ENCODE measurements around the gene IKBKG.
"Not testable (repeated sequence)": the region's sequence is repeated elsewhere in the genome, so short reads cannot be mapped to it uniquely, and the experiment has no call there.

IKBKG gene, protein sequence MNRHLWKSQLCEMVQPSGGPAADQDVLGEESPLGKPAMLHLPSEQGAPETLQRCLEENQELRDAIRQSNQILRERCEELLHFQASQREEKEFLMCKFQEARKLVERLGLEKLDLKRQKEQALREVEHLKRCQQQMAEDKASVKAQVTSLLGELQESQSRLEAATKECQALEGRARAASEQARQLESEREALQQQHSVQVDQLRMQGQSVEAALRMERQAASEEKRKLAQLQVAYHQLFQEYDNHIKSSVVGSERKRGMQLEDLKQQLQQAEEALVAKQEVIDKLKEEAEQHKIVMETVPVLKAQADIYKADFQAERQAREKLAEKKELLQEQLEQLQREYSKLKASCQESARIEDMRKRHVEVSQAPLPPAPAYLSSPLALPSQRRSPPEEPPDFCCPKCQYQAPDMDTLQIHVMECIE

DNA sequence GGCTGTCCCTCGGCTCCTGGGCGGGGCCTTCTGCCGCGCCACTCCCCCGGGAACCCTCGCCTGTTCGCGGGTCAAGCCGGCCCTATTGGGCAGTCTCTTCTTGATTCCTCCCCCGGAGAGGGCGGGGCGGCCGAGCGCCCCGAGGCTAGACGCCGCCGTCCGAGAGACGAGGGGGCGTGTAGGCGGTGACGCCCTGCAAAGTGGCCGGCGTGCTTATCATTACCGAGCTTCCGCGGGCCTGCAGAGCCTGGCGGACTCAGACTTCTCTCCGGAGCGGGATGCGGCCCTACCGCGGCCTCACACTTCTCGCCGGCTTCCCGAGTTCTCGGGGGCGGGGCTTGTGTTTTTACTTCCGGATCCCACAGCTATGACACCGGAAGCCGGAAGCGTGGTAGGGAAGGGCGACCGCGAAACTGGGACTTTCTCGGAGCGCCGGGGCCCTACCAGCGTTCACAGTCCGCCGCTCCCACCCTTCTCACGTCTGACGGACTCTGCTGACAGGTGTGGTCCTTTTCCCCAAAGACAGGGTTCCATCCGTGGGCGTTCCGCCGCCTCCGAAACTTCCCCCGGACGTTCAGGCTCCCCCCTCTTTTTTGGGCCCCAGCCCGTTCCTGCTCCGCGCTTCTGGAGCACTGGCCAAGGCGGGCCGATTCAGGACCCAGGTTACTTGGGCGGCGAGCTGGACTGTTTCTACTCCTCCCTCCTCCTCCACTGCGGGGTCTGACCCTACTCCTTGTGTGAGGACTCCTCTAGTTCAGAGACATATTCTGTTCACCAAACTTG, at the start of gene IKBKG:
TSS of gene IKBKG (plus strand) at position 376 of the 783 bp plus-strand sequence. CDS start 4,383 bp downstream, outside the sequence.
- peak; percentile 77 to 86 for DNase-seq (ENCODE audit: low read depth in 2 of 2)

DNA sequence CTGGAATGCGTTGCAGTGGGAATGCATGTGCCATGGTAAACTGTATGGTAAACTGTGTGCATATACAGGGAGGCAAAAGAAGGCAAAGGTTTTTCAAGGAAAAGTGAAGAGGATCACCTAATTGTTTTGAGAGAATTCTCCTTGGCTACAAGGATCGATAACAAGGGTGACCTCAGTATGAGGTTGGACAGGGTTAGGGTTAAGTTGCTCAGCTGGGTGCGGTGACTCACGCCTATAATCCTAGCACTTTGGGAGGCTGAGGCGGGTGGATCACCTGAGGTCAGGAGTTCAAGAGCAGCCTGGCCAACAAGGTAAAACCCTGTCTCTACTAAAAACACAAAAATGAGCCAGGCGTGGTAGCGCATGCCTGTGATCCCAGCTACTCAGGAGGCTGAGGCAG, 46.0 kb upstream of the IKBKG start:
- DNase-seq (ENCODE audit: low read depth in 2 of 2), result not testable (repeated sequence)

DNA sequence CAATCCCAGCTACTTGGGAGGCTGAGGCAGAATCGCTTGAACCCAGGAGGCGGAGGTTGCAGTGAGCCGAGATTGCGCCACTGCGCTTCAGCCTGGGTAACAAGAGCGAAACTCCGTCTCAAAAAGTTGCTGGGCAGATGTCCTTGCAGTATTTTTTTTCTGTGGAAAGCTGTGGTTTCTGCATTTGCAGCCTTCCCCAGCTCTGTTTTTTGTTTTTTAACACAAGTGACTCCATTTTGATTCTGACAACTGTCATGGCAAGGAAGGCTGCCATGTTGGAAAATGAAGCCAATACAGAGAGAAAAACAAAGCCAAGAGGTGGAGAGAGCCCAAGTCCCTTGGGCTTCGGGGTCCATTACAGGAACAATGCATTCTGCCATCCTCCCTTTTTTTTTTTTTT, 45.3 kb upstream of the IKBKG start:
- no peak for DNase-seq (ENCODE audit: low read depth in 2 of 2)

DNA sequence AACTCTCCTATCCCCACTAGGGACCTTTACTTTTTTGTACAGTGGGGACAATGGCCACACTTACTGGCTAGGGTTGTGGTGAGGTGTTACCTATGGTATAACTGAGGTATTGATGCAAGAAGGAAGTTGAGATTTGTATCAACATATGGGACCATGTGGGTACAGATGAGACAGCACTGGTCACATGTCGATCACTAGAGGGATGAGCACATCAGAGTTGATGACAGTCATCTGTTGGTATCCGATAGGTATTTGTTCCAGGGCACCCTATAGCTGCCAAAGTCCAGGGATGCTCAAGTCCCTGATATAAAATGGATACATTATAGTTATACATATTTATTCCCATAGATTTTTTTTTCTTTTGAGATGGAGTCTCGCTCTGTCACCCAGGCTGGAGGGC, 44.4 kb upstream of the IKBKG start:
- no peak for DNase-seq (ENCODE audit: low read depth in 2 of 2)

DNA sequence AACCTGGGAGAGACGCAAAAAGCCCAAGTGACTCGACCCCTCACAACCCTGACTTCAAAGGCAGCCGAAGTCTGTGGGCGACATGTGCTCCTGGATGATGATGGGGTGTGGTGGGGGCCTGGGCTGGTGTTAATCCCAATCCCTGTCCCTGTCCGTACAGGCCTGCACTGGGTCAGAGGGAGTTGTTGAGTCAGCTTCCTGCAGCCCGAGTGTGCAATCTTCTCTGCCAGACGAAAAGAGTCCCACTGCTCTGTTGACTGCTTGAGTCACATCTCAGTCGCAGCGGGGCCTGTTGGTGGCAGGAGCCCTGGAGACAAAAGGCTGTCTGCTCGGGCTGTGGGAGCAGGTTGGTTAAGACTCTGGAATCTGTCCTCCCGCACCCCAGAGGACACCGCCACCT, 41.7 kb upstream of the IKBKG start:
- DNase-seq (ENCODE audit: low read depth in 2 of 2), result no peak

DNA sequence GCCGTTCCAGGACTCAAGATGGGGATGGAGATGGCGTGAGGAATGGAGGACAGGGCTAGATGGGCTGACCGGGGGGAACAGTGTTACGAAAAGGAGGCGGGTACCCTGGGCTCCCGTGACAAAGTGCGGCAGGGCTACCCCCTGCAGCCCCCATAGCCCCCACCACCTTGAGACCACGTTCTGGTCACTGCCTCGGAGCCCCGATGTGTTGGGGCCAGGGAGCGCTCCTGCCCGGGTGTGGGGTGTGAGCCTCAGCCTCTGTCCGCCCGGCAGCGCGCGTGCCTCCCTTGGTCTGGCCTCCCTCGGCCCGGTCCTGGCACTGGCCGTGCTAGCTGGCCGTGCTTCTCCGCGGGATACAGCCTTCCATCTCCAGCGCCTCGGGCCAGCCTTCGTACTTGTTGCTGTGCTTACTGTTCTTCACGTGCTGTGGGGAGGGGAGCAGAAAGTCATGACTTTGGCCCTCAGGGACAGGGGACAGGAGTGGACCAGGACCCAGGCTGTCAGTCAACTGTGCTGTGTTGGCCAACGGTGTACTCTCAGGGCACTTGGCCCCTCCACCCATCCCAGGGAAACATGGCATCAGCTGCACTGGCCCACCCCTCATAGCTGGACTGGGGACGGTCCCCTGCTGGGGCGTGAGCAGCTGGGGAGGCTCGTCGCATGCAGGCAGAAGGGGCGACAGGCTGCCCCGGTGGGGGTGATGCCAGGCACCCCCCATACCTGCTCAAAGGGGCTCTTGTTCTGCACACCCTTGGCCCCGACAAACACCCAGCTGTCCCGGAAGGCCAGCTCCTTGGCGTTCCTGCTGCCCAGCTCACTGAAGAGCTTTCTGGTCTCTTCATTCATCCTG, 40.7 kb upstream of the IKBKG start:
- DNase-seq (ENCODE audit: low read depth in 2 of 2), result no peak

DNA sequence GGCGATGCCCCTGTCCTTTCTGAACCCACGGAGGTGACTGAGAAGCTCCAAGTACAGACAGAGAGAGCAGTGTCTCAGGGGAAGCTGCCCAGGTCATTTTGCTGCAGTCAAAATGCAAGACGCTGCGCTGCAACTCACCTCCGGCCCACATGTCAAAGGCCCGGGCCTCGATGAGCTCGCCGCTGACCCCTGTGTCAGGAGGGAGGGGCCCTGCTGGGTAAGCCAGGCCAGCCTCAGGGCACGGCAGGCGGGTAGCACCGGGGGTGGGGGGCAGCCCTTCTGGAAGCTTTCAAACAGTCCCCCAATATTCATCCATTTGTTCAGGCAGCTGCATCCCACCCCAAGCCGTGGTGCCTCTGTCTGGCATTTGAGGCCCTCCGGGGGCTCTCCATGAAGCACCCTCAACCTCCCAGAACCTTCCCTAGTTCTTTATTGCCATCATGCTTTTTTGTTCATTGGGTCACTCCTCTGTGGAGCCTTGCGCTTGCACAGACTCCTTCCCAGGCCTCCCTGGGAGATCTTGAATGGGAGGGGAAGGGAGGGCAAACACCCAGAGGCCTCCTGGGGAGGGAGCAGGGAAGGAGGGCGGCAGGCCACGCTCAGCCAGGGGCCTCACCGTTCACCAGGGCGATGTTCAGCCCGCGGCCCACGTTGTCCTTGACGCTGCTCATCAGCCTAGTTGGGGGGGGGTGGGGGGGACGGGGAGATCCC, 39.6 kb upstream of the IKBKG start:
- DNase-seq (ENCODE audit: low read depth in 2 of 2), result no peak

DNA sequence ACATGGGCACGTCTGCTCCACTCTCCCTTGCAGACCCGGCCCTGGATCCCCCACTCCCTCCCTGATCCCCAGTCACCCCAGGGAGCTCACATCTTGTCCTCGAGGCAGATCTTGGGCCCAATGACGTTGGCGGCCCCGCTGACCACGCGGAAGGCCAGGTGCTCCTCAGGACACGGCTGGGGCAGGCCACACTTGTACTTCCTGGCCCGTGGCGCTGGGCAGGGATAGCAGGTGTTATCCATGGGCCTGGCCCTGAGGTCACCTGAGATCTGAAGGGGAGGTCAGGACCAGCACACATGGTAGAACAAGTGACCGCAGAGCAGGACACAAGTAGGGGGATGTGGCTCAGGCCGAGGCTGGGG, 39.1 kb upstream of the IKBKG start:
- no peak for DNase-seq (ENCODE audit: low read depth in 2 of 2)

DNA sequence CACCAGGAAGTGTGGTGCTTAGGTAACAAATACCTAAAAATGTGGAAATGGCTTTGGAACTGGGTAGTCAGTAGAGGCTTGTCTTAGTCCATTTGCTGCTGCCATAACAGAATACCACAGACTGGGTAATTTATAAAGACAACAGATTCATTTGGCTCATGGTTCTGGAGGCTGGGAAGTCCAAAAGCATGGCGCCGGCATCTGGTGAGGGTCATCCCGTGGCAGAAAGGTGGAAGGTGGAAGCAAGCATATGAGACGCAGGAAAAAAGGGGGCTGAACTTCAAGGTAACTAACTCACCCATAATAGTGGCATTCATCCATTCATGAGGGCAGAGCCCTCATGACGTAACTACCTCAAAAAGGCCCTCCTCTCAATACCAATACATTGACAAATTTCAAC, 38.0 kb upstream of the IKBKG start:
- no peak for DNase-seq (ENCODE audit: low read depth in 2 of 2)

DNA sequence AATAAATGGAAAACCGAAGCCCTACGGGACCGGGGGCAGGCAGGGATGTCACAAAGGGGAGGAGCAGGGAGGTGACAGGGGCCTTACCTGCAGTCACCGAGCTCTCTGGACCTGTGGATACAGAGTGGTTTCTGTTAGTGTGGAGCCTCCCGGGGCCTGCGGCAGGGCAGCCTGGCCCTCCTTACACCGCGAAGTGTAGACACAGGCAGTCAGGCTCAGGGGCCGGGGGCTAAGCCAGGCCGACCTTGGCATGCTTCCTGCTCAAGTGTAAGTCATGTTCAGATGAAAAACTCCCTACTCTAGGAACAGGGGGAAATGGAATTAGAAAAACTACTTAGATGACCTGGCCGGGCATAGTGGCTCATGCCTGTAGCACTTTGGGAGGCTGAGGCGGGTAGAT, 35.7 kb upstream of the IKBKG start:
- DNase-seq (ENCODE audit: low read depth in 2 of 2), result no peak

DNA sequence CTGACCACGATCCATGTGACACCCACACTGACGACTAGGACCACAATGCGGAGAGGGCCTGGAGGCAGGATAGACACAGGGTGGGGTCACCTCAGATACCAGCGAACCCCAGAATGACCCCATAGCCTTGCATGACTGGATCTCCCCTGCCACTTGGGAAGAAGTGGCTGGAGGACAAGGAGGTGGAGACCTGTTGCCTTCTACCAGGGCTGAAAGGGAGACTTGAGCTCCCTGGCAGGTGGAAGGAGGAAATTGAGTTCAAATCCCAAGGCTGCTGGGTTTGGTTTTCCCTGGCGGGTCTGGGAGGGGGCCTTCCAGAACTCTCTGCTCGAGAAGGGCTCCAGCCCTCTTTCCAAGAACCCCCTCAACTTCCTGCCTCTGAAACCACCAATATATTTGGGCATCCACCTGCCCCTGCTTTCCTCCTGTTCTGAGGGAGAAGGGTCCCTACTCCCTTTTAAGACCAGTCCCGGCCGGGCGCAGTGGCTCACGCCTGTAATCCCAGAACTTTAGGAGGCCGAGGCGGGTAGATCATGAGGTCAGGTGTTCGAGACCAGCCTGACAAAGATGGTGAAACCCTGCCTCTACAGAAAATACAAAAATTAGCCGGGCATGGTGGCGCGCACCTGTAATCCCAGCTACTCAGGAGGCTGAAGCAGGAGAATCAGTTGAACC, 34.4 kb upstream of the IKBKG start:
- DNase-seq (ENCODE audit: low read depth in 2 of 2), result no peak

DNA sequence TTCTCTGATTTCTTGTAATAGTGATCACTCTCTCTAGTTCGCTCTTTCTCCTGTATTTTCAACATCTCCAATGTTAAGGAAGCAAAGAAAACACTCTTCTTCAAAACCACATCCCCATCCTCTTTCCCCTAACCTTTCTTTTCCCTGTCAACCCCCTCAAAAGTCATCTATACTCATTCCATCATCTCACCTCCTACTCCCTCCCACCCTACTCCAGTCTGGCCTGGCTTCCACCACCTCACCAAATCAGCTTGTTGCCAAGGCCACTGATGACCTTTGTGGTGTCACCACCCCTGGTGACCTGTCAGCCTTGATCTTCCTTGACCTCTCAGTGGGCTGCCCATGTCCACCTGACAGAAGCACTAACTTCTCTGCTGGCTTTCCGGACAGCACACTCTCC, 33.7 kb upstream of the IKBKG start:
- no peak for DNase-seq (ENCODE audit: low read depth in 2 of 2)

DNA sequence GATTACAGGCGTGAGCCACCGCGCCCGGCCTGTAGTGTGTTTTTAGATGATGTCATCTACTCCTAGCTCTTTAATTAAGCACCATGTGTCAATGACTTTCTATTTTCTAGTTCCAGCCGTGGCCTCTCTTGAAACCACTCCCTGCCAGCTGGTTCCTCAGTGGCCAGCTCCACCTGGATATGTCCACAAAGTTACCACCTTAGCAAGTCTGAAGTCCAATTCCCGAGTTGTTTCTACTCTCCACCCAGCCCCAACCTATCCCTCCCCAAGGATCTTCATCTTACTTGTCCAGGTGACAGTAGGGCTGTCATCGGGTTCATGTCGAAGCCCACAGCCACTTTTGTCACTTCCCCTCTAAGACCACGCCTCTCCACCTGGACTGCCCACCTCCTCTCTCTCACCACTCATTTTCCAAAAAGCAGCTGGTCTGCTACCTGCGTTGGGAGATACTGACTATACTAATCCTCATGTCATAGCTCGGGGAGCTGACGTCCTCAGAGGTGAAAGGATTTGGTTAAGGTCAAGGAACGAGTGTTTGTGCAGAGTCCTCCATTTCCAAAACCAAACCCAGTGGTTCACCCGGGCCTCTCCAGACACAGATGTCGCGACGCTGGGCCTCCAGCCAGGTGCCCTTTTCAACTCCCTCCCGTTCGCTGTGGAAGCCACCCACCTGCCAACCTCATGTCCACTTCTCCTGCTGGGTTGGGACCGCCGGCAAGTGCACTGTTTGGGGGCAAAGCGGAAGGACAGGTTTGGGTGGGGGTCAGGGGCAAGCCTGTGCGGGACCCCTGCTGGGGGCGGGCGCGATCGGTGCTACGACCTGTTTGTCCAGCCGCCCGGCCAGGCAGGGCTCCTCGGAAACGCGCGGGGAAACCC, 32.1 kb upstream of the IKBKG start:
- DNase-seq (ENCODE audit: low read depth in 2 of 2), result no peak

DNA sequence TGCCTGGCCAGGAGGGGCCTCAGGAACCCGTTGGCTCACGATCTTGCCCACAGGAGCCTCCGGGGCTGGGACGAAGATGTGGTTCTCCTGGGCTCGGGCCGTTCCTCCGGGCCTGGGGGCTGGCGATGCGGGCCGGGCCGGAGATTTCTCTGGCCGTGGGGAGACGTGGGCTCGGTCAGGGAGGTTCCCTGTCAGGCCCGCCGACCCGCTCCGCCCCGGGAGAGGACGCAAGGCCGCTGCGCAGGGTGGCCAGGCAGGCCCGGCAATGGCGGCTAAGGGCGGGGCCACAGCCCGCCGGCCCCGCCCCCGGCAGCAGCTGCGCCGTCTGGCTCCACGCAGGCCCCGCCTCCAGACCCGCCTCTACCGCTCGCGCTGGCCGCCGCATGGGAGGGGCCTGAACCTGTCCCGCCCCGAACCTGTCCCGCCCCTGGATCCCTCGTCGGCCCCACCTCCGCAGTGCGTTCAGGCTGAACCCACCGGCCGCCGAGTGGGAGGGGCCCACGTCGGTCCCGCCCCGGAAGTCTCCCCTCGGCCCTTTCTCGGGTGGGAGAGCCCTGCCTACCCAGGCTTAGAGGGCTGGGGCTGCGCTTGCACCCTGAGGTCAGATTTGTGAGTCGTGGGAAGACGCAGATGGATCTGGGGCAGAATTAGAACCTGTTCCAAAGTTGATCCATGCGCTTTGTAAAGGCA, 31.3 kb upstream of the IKBKG start, which contains the start of gene FAM3A:
TSS of gene FAM3A (minus strand) at position 267 of the 690 bp plus-strand sequence. CDS start 460 bp downstream, outside the sequence.
- peak; percentile 89 for DNase-seq (ENCODE audit: low read depth in 2 of 2)

DNA sequence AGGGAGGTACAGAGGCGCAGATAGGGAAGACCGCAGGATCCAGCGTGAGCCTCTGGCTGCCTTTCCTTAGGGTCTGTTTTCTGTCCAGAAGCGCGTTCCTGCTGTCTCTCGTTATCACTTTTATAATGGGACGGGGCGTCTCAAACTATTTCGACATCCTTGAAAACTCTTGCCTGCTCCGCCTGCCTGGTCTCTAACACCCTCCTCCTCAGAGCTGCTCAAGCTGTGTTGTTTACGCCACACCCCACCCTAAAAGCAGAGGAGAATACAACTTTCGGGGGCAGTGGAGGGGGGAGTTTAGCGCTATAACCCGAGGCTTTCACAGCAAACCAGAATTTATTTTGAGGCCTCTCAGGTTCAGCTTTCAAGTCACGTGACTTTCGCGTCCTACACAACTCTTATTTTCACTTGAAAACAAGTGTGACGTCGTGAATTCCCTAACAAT, 30.7 kb upstream of the IKBKG start:
- DNase-seq (ENCODE audit: low read depth in 2 of 2), result no peak

DNA sequence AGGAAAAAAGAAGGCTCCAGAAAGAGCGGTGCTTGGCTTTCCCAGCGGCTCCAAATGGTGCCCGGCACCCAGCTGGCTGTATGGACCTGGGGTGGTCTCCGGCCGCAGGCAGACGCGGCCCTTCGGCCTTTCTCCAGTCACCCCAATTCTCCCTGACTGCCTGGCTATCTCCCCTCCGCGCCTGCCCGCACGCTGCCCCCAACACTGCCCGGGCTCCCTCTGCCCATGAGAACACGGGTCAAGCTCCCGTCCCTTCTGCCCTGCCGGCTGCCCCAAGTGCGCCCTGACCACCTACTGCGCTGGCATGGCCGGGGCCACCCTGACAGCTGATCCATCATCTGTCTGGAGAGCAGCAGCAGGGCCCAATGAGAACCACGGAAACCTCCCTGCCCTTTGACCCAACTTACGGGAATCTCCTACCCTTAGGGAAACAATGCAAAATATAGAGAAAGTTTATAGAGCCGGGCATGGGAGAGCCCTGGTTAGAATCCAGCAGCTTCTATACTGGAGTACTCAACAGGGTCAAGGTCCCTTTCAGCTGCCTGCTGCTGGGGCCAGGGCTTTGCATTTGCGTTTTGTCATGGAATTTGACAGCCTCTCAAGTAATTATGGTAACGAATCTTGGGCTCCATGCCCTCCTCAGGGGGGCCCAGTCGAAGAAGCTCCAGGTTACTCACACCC, 30.2 kb upstream of the IKBKG start:
- DNase-seq (ENCODE audit: low read depth in 2 of 2), result no peak

DNA sequence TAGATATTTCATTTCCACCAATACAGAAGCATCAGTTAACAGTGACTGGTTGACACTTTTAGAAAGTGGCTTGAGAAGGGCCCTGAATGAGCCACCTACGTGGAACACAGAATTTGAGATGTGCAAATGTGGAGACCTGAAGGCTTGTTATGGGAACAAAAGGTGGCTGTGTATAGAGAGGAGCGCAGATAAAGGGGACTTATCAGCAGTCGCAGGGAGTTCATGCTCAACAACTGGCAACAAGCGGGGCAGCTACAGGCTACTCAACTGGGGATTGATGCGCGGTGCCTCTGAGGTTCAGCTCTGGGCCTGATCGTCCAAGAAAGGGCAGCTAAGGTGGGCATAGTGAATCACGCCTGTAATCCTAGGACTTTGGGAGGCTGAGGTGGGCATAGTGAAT, 28.0 kb upstream of the IKBKG start:
- no peak for DNase-seq (ENCODE audit: low read depth in 2 of 2)

DNA sequence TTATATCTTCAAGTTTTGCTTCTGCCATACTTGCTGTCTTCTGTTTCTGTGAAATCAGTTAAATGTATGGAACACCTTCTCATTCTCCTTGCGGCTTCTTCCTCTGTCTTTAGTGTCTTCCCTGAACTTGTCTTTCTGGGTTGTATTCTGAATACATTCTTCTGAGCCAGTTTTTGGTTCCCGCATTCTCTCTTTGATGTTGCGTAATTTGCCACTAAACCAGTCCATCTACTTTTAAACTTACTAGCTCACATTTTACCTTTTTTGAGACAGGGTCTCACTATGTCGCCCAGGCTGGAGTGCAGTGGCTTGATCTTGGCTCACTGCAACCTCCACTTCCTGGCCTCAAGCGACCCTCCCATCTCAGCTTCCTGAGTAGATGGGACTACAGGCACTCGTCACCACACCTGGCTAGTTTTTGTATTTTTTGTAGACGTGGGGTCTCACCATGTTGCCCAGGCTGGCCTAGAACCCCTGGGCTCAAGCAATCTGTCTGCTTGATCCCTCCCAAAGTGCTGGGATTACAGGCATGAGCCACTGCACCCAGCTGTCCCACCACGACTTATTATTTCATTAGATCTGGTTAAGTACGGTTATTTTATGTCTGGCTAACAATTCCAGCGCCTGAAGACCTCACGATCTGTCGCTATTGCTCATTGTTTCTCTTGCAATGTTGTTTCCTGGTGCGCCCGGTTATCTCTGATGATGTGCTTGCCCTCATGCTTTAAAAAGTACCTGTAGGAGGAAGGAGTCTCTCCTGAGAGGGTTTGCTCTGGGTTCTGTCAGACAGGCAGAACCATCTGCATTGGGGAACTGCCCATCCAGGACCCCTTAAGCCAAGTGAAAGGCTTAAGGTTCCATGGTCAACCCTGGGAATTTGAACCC, 21.6 kb upstream of the IKBKG start:
- no peak for DNase-seq (ENCODE audit: low read depth in 2 of 2)

Measured in stimulated activated CD8-positive, alpha-beta memory T cell treated with anti-CD3 and anti-CD28 coated beads, Interleukin-2, amount 100 ng/mL, for 48 hours (primary cell).